K562 (cell line): Measurements from ENCODE around the gene RDH16. TPM values are rescaled to one million over a fixed set of nuclear protein-coding genes. Genes with fewer than 3 reads are reported as not detected.

Experiments used
- ATAC-seq: fragments of 200-7000 bp; cut with Tn5 transposase; 3 replicates; pipeline ENCODE4 v1.9.1; 2020; ENCODE audit warnings: moderate library complexity
- BruUV-seq: library from RNA; stranded (reverse); fragments of 400-500 nt; replicated peaks from 2 replicates; lab custom pipeline; 2021; lab: Mats Ljungman, UMichigan
- CTCF ChIA-PET: fragments of 300-600 bp; formaldehyde crosslinking; extraction: SDS; loops from one replicate; lab custom pipeline; 2021; ENCODE audit warnings: low intra/inter-chr PET ratio; lab: Yijun Ruan, JAX
- POLR2A ChIA-PET: fragments of 300-600, 350-650 bp; sonication (Branson Sonifier 250); formaldehyde crosslinking; extraction: SDS; loops from one replicate; lab custom pipeline; 2021; ENCODE audit warnings: antibody characterized with exemption, inconsistent platforms; lab: Yijun Ruan, JAX
- DNase-seq, 4 experiments: peaks; one replicate each; pipeline versions ENCODE4 v3.0.0 to v3.0.0-alpha.2; 2011 to 2018; ENCODE audit warnings: low spot score in 3 of 4, mixed read lengths in 3 of 4; ENCODE audit errors: extremely low read depth in 1 of 4
- FAIRE-seq: peaks from 2 replicates; lab custom pipeline; 2011; peaks lifted over from hg19 to GRCh38; lab: Jason Lieb, UNC
- H2AFZ ChIP-seq: 2 replicates; pipeline ENCODE4 v1.6.0; 2011; ENCODE audit warnings: low read depth, low read length, control low read depth, inconsistent platforms
- H3K27ac ChIP-seq: fragments of 200-600 bp; 3 replicates; pipeline ENCODE4 v1.8.0; 2011; ENCODE audit warnings: low read depth, mild to moderate bottlenecking, control low read depth, inconsistent platforms, low read length, moderate library complexity, mixed read lengths; ENCODE audit errors: extremely low read depth
- H3K27me3 ChIP-seq, 2 experiments: fragments of 300-600 bp in 1 of 2; 2 replicates in 1 of 2; 3 replicates in 1 of 2; pipeline versions ENCODE4 v1.6.0 to v1.8.0; 2011; ENCODE audit warnings: inconsistent platforms in 2 of 2, low read length in 2 of 2, mild to moderate bottlenecking in 1 of 2, mixed read lengths in 1 of 2, moderate library complexity in 1 of 2; ENCODE audit not compliant: control insufficient read depth in 2 of 2, insufficient read depth in 2 of 2
- H3K36me3 ChIP-seq: fragments of 300-600 bp; 3 replicates; pipeline ENCODE4 v1.8.0; 2011; ENCODE audit warnings: mild to moderate bottlenecking, low read length, inconsistent platforms; ENCODE audit not compliant: control insufficient read depth, insufficient read depth
- H3K4me1 ChIP-seq, 2 experiments: fragments of 200-600 bp in 1 of 2; replicated peaks in 1 of 2; 2 replicates in 1 of 2; 3 replicates in 1 of 2; pipeline versions ENCODE4 v1.5.1 to v1.8.0; 2011; ENCODE audit warnings: inconsistent platforms in 2 of 2, low read length in 2 of 2, mild to moderate bottlenecking in 1 of 2, mixed read lengths in 1 of 2, moderate library complexity in 1 of 2; ENCODE audit not compliant: control insufficient read depth in 2 of 2, insufficient read depth in 2 of 2
- H3K4me2 ChIP-seq: 2 replicates; pipeline ENCODE4 v1.6.1; 2011; ENCODE audit warnings: low read length, control low read depth, inconsistent platforms, mixed read lengths; ENCODE audit not compliant: insufficient read depth
- H3K4me3 ChIP-seq: fragments of 200-600 bp; sonication (generic), shearing (Covaris generic); 2 replicates; pipeline ENCODE4 v1.5.1; 2016; ENCODE audit warnings: control low read depth, inconsistent platforms
- H3K79me2 ChIP-seq: fragments of 200-600 bp; 3 replicates; pipeline ENCODE4 v1.8.0; 2011; ENCODE audit warnings: low read length, inconsistent platforms; ENCODE audit not compliant: control insufficient read depth, insufficient read depth
- H3K9ac ChIP-seq, 2 experiments: 2 replicates each; pipeline versions ENCODE4 v1.6.0 to v1.6.1; 2011; ENCODE audit warnings: low read depth in 2 of 2, low read length in 2 of 2, control low read depth in 1 of 2, inconsistent platforms in 1 of 2, mild to moderate bottlenecking in 1 of 2, mixed read lengths in 1 of 2; ENCODE audit not compliant: insufficient read depth in 1 of 2
- H3K9me1 ChIP-seq: one replicate; pipeline ENCODE4 v1.6.0; 2011; ENCODE audit warnings: inconsistent platforms, mild to moderate bottlenecking, low read length, moderate library complexity; ENCODE audit not compliant: control insufficient read depth, insufficient read depth
- H3K9me3 ChIP-seq: replicated peaks from 2 replicates; pipeline ENCODE4 v1.5.1; 2011; ENCODE audit warnings: low read depth, low read length, inconsistent platforms; ENCODE audit not compliant: control insufficient read depth, insufficient read depth
- H4K20me1 ChIP-seq: replicated peaks from 2 replicates; pipeline ENCODE4 v1.6.1; 2011; ENCODE audit warnings: low read length, inconsistent platforms, mixed read lengths; ENCODE audit not compliant: control insufficient read depth, insufficient read depth
- ATF3 ChIP-seq, 2 experiments: fragments of 450-650 bp in 1 of 2; sonication (generic) in 1 of 2; formaldehyde crosslinking in 1 of 2; IDR thresholded peaks in 1 of 2; conservative IDR thresholded peaks in 1 of 2; 2 replicates each; pipeline versions ENCODE4 v1.6.1 to v1.8.1; 2016 to 2023; ENCODE audit warnings: mild to moderate bottlenecking in 2 of 2, moderate library complexity in 2 of 2, inconsistent platforms in 1 of 2, missing genetic modification reagents in 1 of 2
- BRCA1 ChIP-seq, 2 experiments: fragments of 450-650 bp in 1 of 2; sonication (generic) in 1 of 2; formaldehyde crosslinking in 1 of 2; IDR thresholded peaks; 2 replicates each; pipeline versions ENCODE4 v1.5.0 to v1.6.1; 2017 to 2020; ENCODE audit warnings: mild to moderate bottlenecking in 1 of 2, missing genetic modification reagents in 1 of 2
- CHD2 ChIP-seq: IDR thresholded peaks from 2 replicates; pipeline ENCODE4 v1.6.1; 2011; ENCODE audit warnings: low read depth, low read length
- DMBX1 ChIP-seq: fragments of 250-450 bp; sonication (Bioruptor Pico); IDR thresholded peaks from 2 replicates; pipeline ENCODE4 v1.8.0; 2022; ENCODE audit warnings: inconsistent platforms, mild to moderate bottlenecking, moderate library complexity, borderline replicate concordance
- E2F3 ChIP-seq: fragments of 250-450 bp; sonication (Bioruptor Pico); IDR thresholded peaks from 2 replicates; pipeline ENCODE4 v1.4.0; 2020; ENCODE audit warnings: mild to moderate bottlenecking
- FIP1L1 ChIP-seq: fragments of 200-400 bp; formaldehyde crosslinking; IDR thresholded peaks from 2 replicates; pipeline ENCODE4 v1.6.1; 2018; ENCODE audit warnings: mild to moderate bottlenecking, low read depth, low read length; ENCODE audit not compliant: poor library complexity, severe bottlenecking
- HMG20A ChIP-seq: fragments of 450-650 bp; formaldehyde crosslinking; conservative IDR thresholded peaks from 2 replicates; pipeline ENCODE4 v1.4.0; 2020; ENCODE audit warnings: mild to moderate bottlenecking, mixed read lengths
- JUND ChIP-seq, 2 experiments: IDR thresholded peaks; 2 replicates in 1 of 2; 3 replicates in 1 of 2; pipeline ENCODE4 v1.6.1; 2011; ENCODE audit warnings: borderline replicate concordance in 2 of 2, low read depth in 2 of 2, low read length in 2 of 2, improper control_type of control experiment in 1 of 2, missing biosample characterization in 1 of 2, missing genetic modification characterization in 1 of 2, missing genetic modification reagents in 1 of 2
- MTF1 ChIP-seq: fragments of 250-450 bp; sonication (Bioruptor Pico); IDR thresholded peaks from 2 replicates; pipeline ENCODE4 v1.9.0; 2021; ENCODE audit warnings: moderate library complexity, mild to moderate bottlenecking, inconsistent platforms, borderline replicate concordance
- NFE2 ChIP-seq: IDR thresholded peaks from 2 replicates; pipeline ENCODE4 v1.6.1; 2014; ENCODE audit warnings: antibody characterized with exemption, low read depth
- NFIX ChIP-seq: fragments of 250-450 bp; sonication (Bioruptor Pico); IDR thresholded peaks from 2 replicates; pipeline ENCODE4 v1.4.0; 2020; ENCODE audit warnings: low read depth, mild to moderate bottlenecking, moderate library complexity
- PML ChIP-seq: IDR thresholded peaks from 2 replicates; pipeline ENCODE4 v1.6.1; 2012; ENCODE audit warnings: low read length, inconsistent platforms
- RBM25 ChIP-seq: fragments of 200-400 bp; formaldehyde crosslinking; IDR thresholded peaks from 2 replicates; pipeline ENCODE4 v1.6.1; 2018; ENCODE audit warnings: low read length, low read depth, moderate library complexity; ENCODE audit not compliant: severe bottlenecking
- STAG1 ChIP-seq: sonication (generic); formaldehyde crosslinking; IDR thresholded peaks from 2 replicates; pipeline ENCODE4 v1.5.0; 2020; ENCODE audit warnings: missing genetic modification reagents, borderline replicate concordance
- U2AF1 ChIP-seq: fragments of 200-400 bp; formaldehyde crosslinking; optimal IDR thresholded peaks from 2 replicates; pipeline ENCODE3; 2017; ENCODE audit warnings: mild to moderate bottlenecking, low read depth, low read length, moderate library complexity
- ZFP1 ChIP-seq: fragments of 450-650 bp; formaldehyde crosslinking; IDR thresholded peaks from 2 replicates; pipeline ENCODE4 v1.4.0; 2020; ENCODE audit warnings: mild to moderate bottlenecking, mixed read lengths
- ZNF436 ChIP-seq: fragments of 250-450, 450-650 bp; sonication (Bioruptor Pico); formaldehyde crosslinking; IDR thresholded peaks from 2 replicates; pipeline ENCODE4 v1.7.0; 2020; ENCODE audit warnings: mild to moderate bottlenecking
- ZNF445 ChIP-seq: fragments of 250-450 bp; sonication (Bioruptor Pico); IDR thresholded peaks from 2 replicates; pipeline ENCODE4 v1.4.0; 2020; ENCODE audit warnings: low read depth, mild to moderate bottlenecking, moderate library complexity
- ZNF785 ChIP-seq: fragments of 250-450 bp; sonication (Bioruptor Pico); IDR thresholded peaks from 2 replicates; pipeline ENCODE4 v1.4.0; 2020; ENCODE audit warnings: mild to moderate bottlenecking
- WGBS: fragments of 100-300 bp; shearing (Covaris generic); methylation state at CpG from one replicate; pipeline ENCODE4 v1.1.6; 2016; ENCODE audit warnings: low coverage, mixed read lengths; ENCODE audit not compliant: insufficient coverage; ENCODE audit errors: missing lambda C conversion rate; 5-methylcytosine and 5-hydroxymethylcytosine counted together
- in situ Hi-C: fragments of 300-500 bp; cut with MboI; formaldehyde crosslinking; loops from 4 replicates; pipeline ENCODE4 v1.15.0; 2018; ENCODE audit warnings: inconsistent platforms, mixed read lengths
- intact Hi-C: fragments of 100-400 bp; cut with micrococcal nuclease; formaldehyde crosslinking; loops from 2 replicates; pipeline ENCODE4 v1.14.2; 2022
- polyA plus RNA-seq, 8 experiments: library from polyadenylated mRNA; depleted of rRNA in 4 of 8; stranded (reverse) in 5 of 8; unstranded in 3 of 8; fragments of >200 nt; fragmentation: Nextera tagmentation in 2 of 8; fragmentation: Illumina TruSeq in 1 of 8; extraction: Ambion mirVana in 2 of 8; extraction: Trizol in 1 of 8; gene quantifications; 2 replicates each; pipeline versions ENCODE4 v1.2.1 to v1.2.3, GENCODE V29; 2011 to 2014; ENCODE audit warnings: inconsistent platforms in 1 of 8, missing spikeins in 1 of 8
- total RNA-seq, 7 experiments: library from RNA; depleted of rRNA in 6 of 7; stranded (reverse); fragments of >200 nt in 6 of 7; fragmentation: Illumina TruSeq in 2 of 7; extraction: Trizol in 2 of 7; gene quantifications; 2 replicates each; pipeline versions ENCODE4 v1.2.1 to v1.2.3, GENCODE V29; 2011 to 2021; ENCODE audit warnings: low replicate concordance in 1 of 7

The RDH16 gene
- total and polyA plus RNA-seq, 9 of the 15 experiments (the other 6 are each of a cell fraction or from before 2014, with no cell fraction given): 0.11 to 0.52 (median 0.22) TPM; not detected in 1

GRCh38 chr12:56980941-56981530 is 23.6 kb upstream of the RDH16 start:
- FAIRE-seq (no peak), DNase-seq (no peak), ATAC-seq (no peak)
- in situ Hi-C loops (no loop called here), intact Hi-C loops (no loop called here)
- POLR2A ChIA-PET: interaction anchor here (0.7 kb wide), 1 partner anchor 82 kb away, joined by 3 read pairs; no protein-coding TSS in a partner anchor
- no peaks in the 10 kb centered on the region for H3K36me3 ChIP-seq
- no peaks in the 10 kb centered on the region for H3K27me3 ChIP-seq
- H2AFZ ChIP-seq: no peak overlapping the region
- BruUV-seq: no TSS peak
- TF ChIP-seq ZFP1 (CRISPR knock-in tag) (no peak), ATF3 (IDR thresholded peaks at IDR 0.05) (no peak), ATF3 (CRISPR knock-in tag; conservative IDR thresholded peaks at IDR 0.05) (no peak), ZNF445 (CRISPR knock-in tag) (no peak), JUND (IDR thresholded peaks at IDR 0.05; ENCODE audit: borderline replicate concordance, low read depth, low read length) (no peak), JUND (tag; IDR thresholded peaks at IDR 0.05; ENCODE audit: borderline replicate concordance, low read depth, low read length) (no peak), FIP1L1 (no peak), DMBX1 (no peak), CHD2 (no peak), ZNF785 (CRISPR knock-in tag) (no peak), BRCA1 (IDR thresholded peaks at IDR 0.05) (no peak), BRCA1 (CRISPR knock-in tag; IDR thresholded peaks at IDR 0.05) (no peak), PML (no peak), ZNF436 (no peak), NFE2 (no peak), E2F3 (no peak), STAG1 (CRISPR knock-in tag) (no peak), U2AF1 (no peak), MTF1 (CRISPR knock-in tag) (no peak), NFIX (CRISPR knock-in tag) (no peak), HMG20A (CRISPR knock-in tag) (no peak), RBM25 (no peak)
- H3K27ac ChIP-seq: no peak overlapping the region
- H3K4me3 ChIP-seq: no peak overlapping the region
- CTCF ChIA-PET: interaction anchor here (0.6 kb wide), 1 partner anchor 67 kb away, joined by 4 read pairs; no protein-coding TSS in a partner anchor
- H4K20me1 ChIP-seq: no peaks in the 10 kb centered on the region
- no peaks in the 10 kb centered on the region for H3K79me2 ChIP-seq
- no peak overlapping the region for H3K4me2 ChIP-seq
- no peak overlapping the region for H3K9ac ChIP-seq
- no peaks in the 10 kb centered on the region for H3K9me1 ChIP-seq
- H3K4me1 ChIP-seq: peaks cover 0 to 7% of the 10 kb centered on the region in 2 experiments; a peak in 1 of 5 replicates
- 53% methylated on average over 4 of the region's 4 CpGs for WGBS
- H3K9me3 ChIP-seq: no peaks in the 10 kb centered on the region
